OCI-LY7 (cell line): ENCODE results near the gene NCBP2.

Source experiments
- CTCF ChIP-seq: fragments of 200-600 bp; sonication (generic); conservative IDR thresholded peaks from 2 replicates; pipeline ENCODE4 v1.5.1; 2014; ENCODE audit warnings: mild to moderate bottlenecking, antibody characterized with exemption, low read length, moderate library complexity, mixed read lengths
- EZH2phosphoT487 ChIP-seq: fragments of 200-600 bp; sonication (generic); IDR thresholded peaks from 2 replicates; pipeline ENCODE4 v1.6.1; 2018; ENCODE audit warnings: low read depth, borderline replicate concordance, mild to moderate bottlenecking, mixed run types, antibody characterized with exemption, low read length, moderate library complexity, mixed read lengths

- TF ChIP-seq CTCF, result no peak
- no peak for TF ChIP-seq EZH2phosphoT487
These were observed 23.4 kb downstream of the NCBP2 start for GRCh38 chr3:196918968-196919367.
